GM19193 (cell line): ENCODE results near the gene SORL1-AS1.

Experiments
- POLR2A ChIP-seq: IDR thresholded peaks from 4 replicates; pipeline ENCODE4 v1.6.1; 2011; ENCODE audit not compliant: insufficient read depth, insufficient read length; ENCODE audit errors: extremely low read depth

The SORL1-AS1 gene

GRCh38 chr11:121412000-121412587 is 40.7 kb downstream of the SORL1-AS1 start:
- no peak for TF ChIP-seq POLR2A

- no peak for TF ChIP-seq POLR2A
Measured at GRCh38 chr11:121408830-121409229, 43.9 kb downstream of the SORL1-AS1 start.

- no peak for TF ChIP-seq POLR2A
Measured at GRCh38 chr11:121406291-121406690, 46.5 kb downstream of the SORL1-AS1 start.

DNA sequence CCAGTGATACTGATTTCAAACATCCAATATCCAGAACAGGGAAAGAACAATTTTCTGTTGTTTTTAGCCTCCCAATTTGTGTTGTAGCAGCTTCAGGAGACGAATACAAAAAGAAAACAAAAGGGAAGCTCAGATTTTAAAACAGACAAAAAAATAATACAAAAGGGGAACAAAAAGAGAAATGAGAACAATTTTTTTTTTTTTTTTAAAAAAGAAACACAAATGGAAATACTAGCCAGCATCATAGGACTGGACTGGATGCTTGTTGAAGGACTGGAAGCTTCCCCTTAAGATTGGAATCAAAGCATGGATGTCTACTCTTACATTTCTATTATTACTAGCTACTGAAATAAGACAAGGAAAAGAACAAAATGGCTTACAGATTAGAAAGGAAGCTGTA is 47.1 kb downstream of the SORL1-AS1 start:
- no peak for TF ChIP-seq POLR2A

- TF ChIP-seq POLR2A: no peak
Measured at GRCh38 chr11:121394785-121395184, 58.0 kb downstream of the SORL1-AS1 start.

DNA sequence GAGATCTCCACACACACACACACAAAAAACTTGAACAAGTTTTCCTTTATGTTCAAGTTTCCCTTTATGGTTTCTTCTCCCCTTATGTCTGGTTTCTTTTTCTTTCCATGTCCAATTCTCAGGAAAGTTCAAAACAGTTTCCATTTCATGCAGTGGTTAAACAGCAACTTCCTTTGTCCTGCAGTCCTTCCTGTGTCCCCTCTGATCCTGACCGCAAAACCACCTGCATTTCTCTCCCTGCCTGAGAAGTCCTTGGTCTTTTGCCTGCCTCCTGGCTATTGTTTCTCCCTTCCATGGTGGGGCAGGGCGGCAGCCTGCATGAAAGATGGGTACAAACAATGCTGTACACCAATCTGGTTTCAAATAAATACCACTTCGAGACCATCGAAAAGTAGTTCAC is 58.9 kb downstream of the SORL1-AS1 start:
- no peak for TF ChIP-seq POLR2A

DNA sequence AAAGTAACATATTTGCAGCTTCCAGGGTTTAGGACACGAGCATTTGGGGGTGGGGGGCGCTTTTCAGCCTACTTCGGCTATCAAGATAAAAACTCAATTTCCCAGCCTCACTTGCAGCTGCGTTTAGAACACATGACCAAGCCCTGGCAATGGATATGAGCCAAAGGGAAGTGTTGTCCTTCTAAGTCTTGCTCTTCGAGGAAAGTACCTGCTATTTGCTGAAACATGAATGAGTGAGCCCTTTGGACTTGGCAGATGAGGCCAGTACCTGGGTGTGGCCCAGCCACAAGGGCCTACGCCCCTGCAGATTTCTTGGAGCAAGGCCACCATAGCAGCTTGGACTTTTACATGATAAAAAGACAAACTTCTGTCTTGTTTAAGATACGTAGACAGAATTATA is 60.9 kb downstream of the SORL1-AS1 start:
- TF ChIP-seq POLR2A: no peak

GRCh38 chr11:121389651-121390050 is 63.1 kb downstream of the SORL1-AS1 start:
- TF ChIP-seq POLR2A: no peak
